SK-N-MC (cell line): ENCODE results near the gene LOXL4.
"Not testable (repeated sequence)": the region's sequence is repeated elsewhere in the genome, so short reads cannot be mapped to it uniquely, and the experiment has no call there.

Experiments used
- DNase-seq: peaks from one replicate; pipeline ENCODE4 v3.0.0-alpha.2; 2011; ENCODE audit warnings: low read depth, low spot score
- H3K27ac ChIP-seq: fragments of 200-600 bp; sonication (generic); 2 replicates; pipeline ENCODE4 v1.5.1; 2016; ENCODE audit warnings: mixed run types
- H3K36me3 ChIP-seq: fragments of 200-600 bp; sonication (generic); 2 replicates; pipeline ENCODE4 v1.6.1; 2017; ENCODE audit warnings: antibody characterized with exemption, low read length, mixed read lengths; ENCODE audit not compliant: insufficient read depth
- H3K4me3 ChIP-seq: fragments of 200-600 bp; sonication (generic); 2 replicates; pipeline ENCODE4 v1.5.1; 2016
- H3K9ac ChIP-seq: fragments of 200-600 bp; sonication (generic); 2 replicates; pipeline ENCODE4 v1.8.0; 2017; ENCODE audit warnings: mixed run types, mixed read lengths; ENCODE audit not compliant: insufficient read length
- H3K9me3 ChIP-seq: fragments of 200-600 bp; sonication (generic); 2 replicates; pipeline ENCODE4 v1.6.1; 2017; ENCODE audit warnings: low read depth, mild to moderate bottlenecking, antibody characterized with exemption, low read length, moderate library complexity, mixed read lengths
- EZH2 ChIP-seq: fragments of 200-600 bp; sonication (generic); IDR thresholded peaks from one replicate; pipeline ENCODE4 v1.6.1; 2017; ENCODE audit warnings: antibody characterized with exemption
- FOXP2 ChIP-seq: optimal IDR thresholded peaks from 2 replicates; pipeline ENCODE3; 2011; ENCODE audit warnings: mild to moderate bottlenecking, moderate library complexity; ENCODE audit not compliant: insufficient read depth; ENCODE audit errors: extremely low read length, control extremely low read depth
- POLR2AphosphoS5 ChIP-seq: IDR thresholded peaks from 2 replicates; pipeline ENCODE4 v1.6.1; 2012; ENCODE audit warnings: mild to moderate bottlenecking, low read depth, low read length, borderline replicate concordance

Gene LOXL4

DNA sequence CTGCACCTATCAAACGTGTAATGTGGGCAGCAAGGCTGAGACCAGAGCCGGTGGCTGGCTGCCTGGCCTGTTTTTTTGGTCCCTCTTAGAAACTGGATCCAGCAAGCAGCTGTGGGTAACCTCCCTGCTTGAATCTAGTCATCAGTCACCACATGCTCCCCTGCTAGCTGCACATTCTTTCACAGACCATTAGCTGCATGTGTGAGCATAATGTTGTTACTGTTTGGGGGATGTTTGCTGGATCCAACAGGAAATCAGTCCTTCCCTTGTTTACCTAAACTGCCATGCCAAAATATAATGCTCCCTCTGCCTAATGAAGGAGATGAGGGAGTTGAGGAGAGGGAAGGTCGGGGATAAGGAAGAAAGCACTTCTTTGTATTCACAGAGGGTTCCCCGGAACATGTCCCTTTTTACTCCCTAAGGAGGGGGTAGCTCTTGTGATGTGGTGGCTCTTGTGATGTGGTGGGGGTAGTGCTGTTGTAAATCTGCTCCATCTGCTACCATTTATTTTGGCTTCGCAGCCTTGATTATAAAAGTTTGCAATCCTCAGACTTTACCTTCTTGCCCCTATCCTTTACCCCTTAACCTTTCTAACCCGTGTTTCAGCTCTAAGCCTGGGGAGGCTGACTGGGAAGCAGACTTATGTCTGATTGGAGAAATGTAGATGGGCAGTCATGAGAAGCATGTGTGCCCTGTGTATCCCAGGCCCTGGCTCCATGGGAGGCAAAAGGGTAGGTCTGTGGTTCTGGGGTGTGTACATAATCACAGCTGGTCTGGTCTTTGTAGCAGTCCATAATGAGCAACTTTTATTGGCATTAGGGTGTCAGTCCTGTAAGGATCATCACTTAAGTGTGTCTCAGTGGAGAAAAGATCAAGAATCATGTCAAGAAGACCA, 20.8 kb downstream of the LOXL4 start:
- no peak for TF ChIP-seq EZH2
- no peak for TF ChIP-seq FOXP2
- TF ChIP-seq POLR2AphosphoS5, result no peak
- no peak overlapping the region for H3K27ac ChIP-seq
- H3K9me3 ChIP-seq, result no peaks in the 10 kb centered on the region
- H3K9ac ChIP-seq, result no peak overlapping the region
- DNase-seq, result no peak
- no peaks in the 10 kb centered on the region; the same call in 1 of the 2 replicates for H3K36me3 ChIP-seq
- H3K4me3 ChIP-seq, result no peak overlapping the region

DNA sequence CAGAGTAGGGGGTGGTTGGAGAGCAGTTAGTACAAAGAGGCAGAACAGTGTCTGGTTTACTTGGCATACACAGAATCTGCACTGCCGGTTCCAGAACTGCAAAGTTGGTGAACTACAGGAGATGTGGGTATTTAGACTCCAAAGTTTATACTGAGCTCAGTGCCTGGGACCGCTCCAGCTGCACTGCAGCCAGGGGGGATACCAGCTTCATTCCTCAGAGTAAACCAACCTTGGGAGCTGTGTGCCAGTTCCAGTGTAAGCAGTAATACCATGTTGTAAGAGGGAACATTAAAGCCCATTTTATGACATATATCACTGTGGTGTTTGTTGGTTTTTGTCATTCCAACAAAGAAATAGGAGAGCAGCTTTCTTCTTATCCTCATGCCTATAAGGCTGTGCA, 23.4 kb downstream of the LOXL4 start:
- TF ChIP-seq EZH2, result no peak
- TF ChIP-seq POLR2AphosphoS5, result no peak
- no peak for TF ChIP-seq FOXP2
- no peak overlapping the region for H3K27ac ChIP-seq
- H3K9me3 ChIP-seq, result no peaks in the 10 kb centered on the region
- no peak overlapping the region for H3K4me3 ChIP-seq
- no peak overlapping the region for H3K9ac ChIP-seq
- no peak for DNase-seq
- no peaks in the 10 kb centered on the region; the same call in 1 of the 2 replicates for H3K36me3 ChIP-seq

DNA sequence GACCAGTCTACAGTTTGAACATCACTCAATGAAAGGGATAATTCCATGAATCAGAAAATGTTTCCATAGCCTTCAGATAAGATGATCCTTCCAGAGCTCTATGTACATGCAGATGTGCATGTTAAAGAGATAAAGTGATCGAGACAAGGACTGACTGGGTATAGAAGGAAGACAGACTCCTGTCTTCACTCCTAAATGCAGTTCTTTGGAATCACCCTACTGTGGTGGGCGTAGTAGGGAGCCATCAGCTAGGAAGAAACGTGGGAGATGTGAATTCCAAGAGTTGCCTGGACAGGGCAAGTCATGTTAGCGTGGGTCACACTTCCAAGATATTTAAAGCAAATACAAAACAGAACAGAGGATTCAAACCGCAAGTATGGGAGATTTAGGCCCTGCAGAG, 23.9 kb downstream of the LOXL4 start:
- H3K9me3 ChIP-seq, result no peaks in the 10 kb centered on the region
- DNase-seq, result no peak
- H3K27ac ChIP-seq, result no peak overlapping the region
- H3K4me3 ChIP-seq, result no peak overlapping the region
- TF ChIP-seq EZH2 (no peak), FOXP2 (no peak), POLR2AphosphoS5 (no peak)
- no peaks in the 10 kb centered on the region; the same call in 1 of the 2 replicates for H3K36me3 ChIP-seq
- no peak overlapping the region for H3K9ac ChIP-seq

GRCh38 chr10:98242823-98243222, 25.2 kb downstream of the LOXL4 start:
- Histone ChIP-seq H3K27ac (no peak overlapping the region), H3K9me3 (no peaks in the 10 kb centered on the region), H3K9ac (no peak overlapping the region), H3K36me3 (no peaks in the 10 kb centered on the region; the same call in 1 of the 2 replicates), H3K4me3 (no peak overlapping the region)
- TF ChIP-seq FOXP2, result no peak
- TF ChIP-seq EZH2, result no peak
- no peak for TF ChIP-seq POLR2AphosphoS5
- no peak for DNase-seq

DNA sequence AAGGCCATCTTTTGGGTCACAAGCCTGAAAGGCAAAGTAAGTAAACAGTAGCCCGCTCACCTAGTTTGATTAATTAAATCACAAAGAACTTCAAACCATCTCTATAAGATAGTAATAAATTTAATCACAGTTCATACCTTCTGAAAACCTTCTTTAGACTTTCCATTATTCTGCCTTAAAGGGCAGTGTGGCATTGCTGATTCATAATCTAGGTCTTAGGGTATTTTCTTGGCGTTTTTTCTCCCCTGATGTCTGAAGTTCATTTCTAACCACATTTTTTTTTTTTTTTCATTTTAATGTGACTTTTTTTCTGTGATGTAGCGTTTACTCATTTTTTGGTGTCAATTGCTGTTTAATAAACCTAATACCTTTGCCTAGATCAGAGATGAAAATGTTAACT, 27.5 kb downstream of the LOXL4 start:
- Histone ChIP-seq H3K4me3 (no peak overlapping the region), H3K9ac (no peak overlapping the region), H3K27ac (no peak overlapping the region), H3K36me3 (no peaks in the 10 kb centered on the region; the same call in 1 of the 2 replicates), H3K9me3 (no peaks in the 10 kb centered on the region)
- no peak for DNase-seq
- TF ChIP-seq EZH2 (no peak), POLR2AphosphoS5 (no peak), FOXP2 (no peak)

GRCh38 chr10:98238391-98238790, 29.6 kb downstream of the LOXL4 start:
- DNase-seq, result no peak
- no peaks in the 10 kb centered on the region for H3K9me3 ChIP-seq
- H3K4me3 ChIP-seq, result no peak overlapping the region
- TF ChIP-seq EZH2, result no peak
- no peaks in the 10 kb centered on the region; the same call in 1 of the 2 replicates for H3K36me3 ChIP-seq
- H3K9ac ChIP-seq, result no peak overlapping the region
- H3K27ac ChIP-seq, result no peak overlapping the region

DNA sequence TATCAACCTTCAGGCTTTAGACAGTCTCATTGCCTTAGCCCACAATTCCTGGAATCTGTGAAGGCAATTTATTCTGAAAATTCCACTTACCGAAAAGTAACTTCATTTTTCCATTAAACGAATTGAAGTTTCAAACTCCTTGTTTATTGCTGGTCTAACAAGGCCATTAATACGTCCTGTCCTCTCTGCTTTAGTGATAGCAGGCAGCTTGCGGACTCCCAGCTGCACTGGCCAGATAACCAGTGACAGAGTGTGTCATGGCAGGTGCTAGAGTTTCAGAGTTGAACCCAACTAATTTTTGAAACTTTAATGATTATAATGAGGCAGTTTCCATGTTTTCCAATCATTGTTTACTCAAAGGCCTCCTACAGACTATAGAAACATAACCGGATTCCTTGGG, 31.1 kb downstream of the LOXL4 start:
- H3K36me3 ChIP-seq, result no peaks in the 10 kb centered on the region; the same call in 1 of the 2 replicates
- no peaks in the 10 kb centered on the region for H3K9me3 ChIP-seq
- H3K4me3 ChIP-seq, result no peak overlapping the region
- TF ChIP-seq POLR2AphosphoS5 (no peak), EZH2 (no peak), FOXP2 (no peak)
- H3K9ac ChIP-seq, result no peak overlapping the region
- no peak for DNase-seq
- no peak overlapping the region for H3K27ac ChIP-seq

DNA sequence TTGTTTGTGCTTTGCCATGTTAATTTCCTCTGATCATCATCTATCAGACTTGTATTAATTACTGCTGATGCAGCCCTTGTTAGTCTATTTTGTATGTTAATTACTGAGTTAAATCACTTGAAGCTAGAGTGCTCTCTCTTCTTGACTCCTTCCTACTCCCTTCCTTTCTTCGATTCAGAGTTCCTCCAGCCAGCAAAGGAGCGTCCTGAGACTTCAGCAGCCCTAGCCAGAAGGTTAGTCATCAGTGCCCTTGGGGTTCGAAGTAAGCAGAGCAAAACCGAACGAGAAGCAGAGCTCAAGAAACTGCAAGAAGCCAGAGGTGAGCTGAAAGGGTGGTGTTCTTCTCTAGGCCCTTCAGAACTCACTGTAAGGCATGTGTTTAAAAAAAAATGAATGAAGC, 32.1 kb downstream of the LOXL4 start:
- H3K27ac ChIP-seq, result no peak overlapping the region
- no peaks in the 10 kb centered on the region for H3K9me3 ChIP-seq
- no peak overlapping the region for H3K4me3 ChIP-seq
- H3K36me3 ChIP-seq, result no peaks in the 10 kb centered on the region; the same call in 1 of the 2 replicates
- no peak overlapping the region for H3K9ac ChIP-seq
- no peak for DNase-seq
- TF ChIP-seq FOXP2 (no peak), POLR2AphosphoS5 (no peak), EZH2 (no peak)

DNA sequence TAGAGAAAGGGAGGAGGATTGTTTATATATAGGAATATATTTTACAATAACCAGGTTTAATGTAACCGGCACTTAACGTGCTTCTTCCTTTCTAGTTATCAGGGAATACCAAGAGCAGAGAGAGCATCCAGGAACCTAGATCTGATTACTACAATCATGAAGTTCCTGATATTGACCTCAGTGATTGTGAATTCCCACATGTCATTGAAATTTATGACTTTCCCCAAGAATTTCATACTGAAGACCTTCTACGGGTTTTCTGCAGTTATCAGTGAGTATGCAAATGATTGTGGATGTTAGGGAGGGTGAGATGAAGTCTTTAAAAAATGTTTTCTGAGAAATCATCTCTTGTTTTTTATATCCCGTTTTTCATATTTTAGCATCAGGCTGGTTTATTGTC, 36.6 kb downstream of the LOXL4 start:
- Histone ChIP-seq H3K9me3 (no peaks in the 10 kb centered on the region), H3K9ac (no peak overlapping the region), H3K36me3 (no peaks in the 10 kb centered on the region; the same call in 1 of the 2 replicates), H3K4me3 (no peak overlapping the region), H3K27ac (no peak overlapping the region)
- TF ChIP-seq FOXP2, result no peak
- TF ChIP-seq POLR2AphosphoS5, result no peak
- no peak for TF ChIP-seq EZH2
- no peak for DNase-seq

DNA sequence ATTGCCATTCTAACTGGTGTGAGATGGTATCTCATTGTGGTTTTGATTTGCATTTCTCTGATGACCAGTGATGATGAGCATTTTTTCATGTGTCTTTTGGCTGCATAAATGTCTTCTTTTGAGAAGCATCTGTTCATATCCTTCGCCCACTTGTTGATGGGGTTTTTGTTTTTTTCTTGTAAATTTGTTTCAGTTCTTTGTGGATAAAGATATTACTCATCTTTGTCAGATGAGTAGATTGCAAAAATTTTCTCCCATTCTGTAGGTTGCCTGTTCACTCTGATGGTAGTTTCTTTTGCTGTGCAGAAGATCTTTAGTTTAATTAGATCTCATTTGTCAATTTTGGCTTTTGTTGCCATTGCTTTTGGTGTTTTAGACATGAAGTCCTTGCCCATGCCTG, 39.7 kb downstream of the LOXL4 start:
- not testable (repeated sequence) for H3K36me3 ChIP-seq, H3K27ac ChIP-seq, H3K9me3 ChIP-seq, H3K4me3 ChIP-seq, DNase-seq, H3K9ac ChIP-seq

- H3K27ac ChIP-seq, H3K9me3 ChIP-seq, DNase-seq, H3K4me3 ChIP-seq, H3K36me3 ChIP-seq, H3K9ac ChIP-seq: not testable (repeated sequence)
These were observed 40.3 kb downstream of the LOXL4 start for GRCh38 chr10:98227713-98228112.
